K562 (cell line): ENCODE results near the gene ZNF691. TPM values are rescaled to one million over a fixed set of nuclear protein-coding genes. Genes with fewer than 3 reads are reported as not detected.

Experiments used
- MIER1 ChIP-seq: fragments of 450-650 bp; IDR thresholded peaks from 2 replicates; pipeline ENCODE4 v1.6.1; 2016; ENCODE audit warnings: antibody characterized with exemption, mild to moderate bottlenecking, low read depth
- NFIC ChIP-seq: fragments of 450-650 bp; IDR thresholded peaks from 2 replicates; pipeline ENCODE4 v1.6.1; 2017; ENCODE audit warnings: mild to moderate bottlenecking, inconsistent platforms
- POLR2AphosphoS2 ChIP-seq: IDR thresholded peaks from 2 replicates; pipeline ENCODE4 v1.6.1; 2012; ENCODE audit warnings: low read length, improper control_type of control experiment
- POLR2G ChIP-seq: fragments of 200-400 bp; formaldehyde crosslinking; IDR thresholded peaks from 2 replicates; pipeline ENCODE4 v1.6.1; 2017; ENCODE audit warnings: low read depth, mild to moderate bottlenecking, antibody characterized with exemption, low read length, moderate library complexity
- POLR3A ChIP-seq: IDR thresholded peaks from 2 replicates; pipeline ENCODE4 v1.6.1; 2011; ENCODE audit warnings: borderline replicate concordance, mild to moderate bottlenecking, moderate library complexity; ENCODE audit not compliant: insufficient read length, insufficient read depth; ENCODE audit errors: extremely low read depth
- RBM25 ChIP-seq: fragments of 200-400 bp; formaldehyde crosslinking; IDR thresholded peaks from 2 replicates; pipeline ENCODE4 v1.6.1; 2018; ENCODE audit warnings: low read length, low read depth, moderate library complexity; ENCODE audit not compliant: severe bottlenecking
- RFX5 ChIP-seq: IDR thresholded peaks from 2 replicates; pipeline ENCODE4 v1.6.1; 2011; ENCODE audit warnings: low read depth, mild to moderate bottlenecking, improper control_type of control experiment, low read length
- ZC3H4 ChIP-seq: sonication (generic); formaldehyde crosslinking; IDR thresholded peaks from 2 replicates; pipeline ENCODE4 v1.9.0; 2021; ENCODE audit warnings: missing genetic modification reagents, borderline replicate concordance
- polyA plus RNA-seq, 8 experiments: library from polyadenylated mRNA; depleted of rRNA in 4 of 8; stranded (reverse) in 5 of 8; unstranded in 3 of 8; fragments of >200 nt; fragmentation: Nextera tagmentation in 2 of 8; fragmentation: Illumina TruSeq in 1 of 8; extraction: Ambion mirVana in 2 of 8; extraction: Trizol in 1 of 8; gene quantifications; 2 replicates each; pipeline versions ENCODE4 v1.2.1 to v1.2.3, GENCODE V29; 2011 to 2014; ENCODE audit warnings: inconsistent platforms in 1 of 8, missing spikeins in 1 of 8
- total RNA-seq, 7 experiments: library from RNA; depleted of rRNA in 6 of 7; stranded (reverse); fragments of >200 nt in 6 of 7; fragmentation: Illumina TruSeq in 2 of 7; extraction: Trizol in 2 of 7; gene quantifications; 2 replicates each; pipeline versions ENCODE4 v1.2.1 to v1.2.3, GENCODE V29; 2011 to 2021; ENCODE audit warnings: low replicate concordance in 1 of 7
- TF ChIP-seq, protein P1 (sequence below): fragments of 250-450 bp; sonication (Bioruptor Pico); IDR thresholded peaks from 2 replicates; pipeline ENCODE4 v1.9.0; 2021; ENCODE audit warnings: mild to moderate bottlenecking
- TF ChIP-seq, protein P2 (sequence below): sonication (generic); formaldehyde crosslinking; IDR thresholded peaks from 2 replicates; pipeline ENCODE4 v1.8.0; 2022; ENCODE audit warnings: missing genetic modification reagents, mild to moderate bottlenecking, borderline replicate concordance
- TF ChIP-seq, protein P3 (sequence below): fragments of 250-450 bp; sonication (Bioruptor Pico); IDR thresholded peaks from 2 replicates; pipeline ENCODE4 v1.4.0; 2020; ENCODE audit warnings: mild to moderate bottlenecking, moderate library complexity, borderline replicate concordance
- TF ChIP-seq, protein P4 (sequence below): fragments of 450-650 bp; IDR thresholded peaks from one replicate; pipeline ENCODE4 v1.6.1; 2018; ENCODE audit warnings: mild to moderate bottlenecking, moderate library complexity; ENCODE audit not compliant: partially characterized antibody
- TF ChIP-seq, protein P5 (sequence below), 2 experiments: fragments of 450-650 bp; IDR thresholded peaks; 2 replicates each; pipeline ENCODE4 v1.6.1; 2018; ENCODE audit warnings: mild to moderate bottlenecking in 2 of 2, low read depth in 1 of 2; ENCODE audit not compliant: partially characterized antibody in 2 of 2

The ZNF691 gene
- total and polyA plus RNA-seq, 9 of the 15 experiments (the other 6 are each of a cell fraction or from before 2014, with no cell fraction given) = 10.7 to 30.4 (median 14.8) TPM

DNA sequence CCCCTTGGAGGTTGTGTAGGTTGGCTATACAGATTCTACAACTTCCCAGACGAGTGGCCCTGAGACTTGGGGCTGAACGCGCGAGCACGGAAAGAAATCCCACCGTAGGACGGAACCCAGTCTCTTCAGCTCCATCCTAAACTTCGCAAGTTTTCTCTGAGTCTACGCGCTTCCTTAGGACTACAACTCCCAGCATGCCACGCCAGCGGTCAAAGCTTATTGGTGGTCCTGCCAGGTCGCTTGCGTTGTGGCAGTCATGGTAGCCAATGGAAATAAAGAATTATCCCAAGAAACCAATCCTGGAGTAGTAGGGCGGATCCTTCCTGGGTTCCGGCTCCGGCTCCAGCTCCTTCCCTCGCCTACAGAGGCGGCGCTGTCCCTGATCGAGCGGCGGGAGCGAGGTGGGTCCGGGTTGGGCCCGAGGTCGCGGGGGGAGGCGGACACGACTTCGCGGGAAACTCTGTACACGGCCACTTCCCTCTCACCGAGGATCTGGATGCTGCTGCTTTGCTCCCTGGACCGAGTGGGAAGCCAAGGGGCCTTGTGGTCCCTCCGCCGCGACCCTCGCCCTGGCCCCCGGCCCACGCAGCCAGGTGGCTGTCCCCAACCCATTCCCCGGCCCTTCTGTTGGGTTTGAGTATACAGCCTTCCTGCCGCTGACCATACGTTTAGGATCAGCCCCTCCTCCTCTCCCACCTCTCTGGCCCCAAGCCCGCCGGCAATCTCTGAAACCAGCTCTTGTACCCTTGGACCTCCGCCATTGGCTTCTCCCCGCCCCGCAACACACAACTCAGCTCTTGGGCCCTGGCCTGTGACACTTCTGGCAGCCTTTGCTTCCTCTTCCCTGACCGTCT, at the start of gene ZNF691 (continued):
- peak; percentile 71; the same call in 1 of the 2 replicates for TF ChIP-seq MIER1
- TF ChIP-seq, protein P1, sequence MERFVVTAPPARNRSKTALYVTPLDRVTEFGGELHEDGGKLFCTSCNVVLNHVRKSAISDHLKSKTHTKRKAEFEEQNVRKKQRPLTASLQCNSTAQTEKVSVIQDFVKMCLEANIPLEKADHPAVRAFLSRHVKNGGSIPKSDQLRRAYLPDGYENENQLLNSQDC = no peak
- TF ChIP-seq, protein P2, sequence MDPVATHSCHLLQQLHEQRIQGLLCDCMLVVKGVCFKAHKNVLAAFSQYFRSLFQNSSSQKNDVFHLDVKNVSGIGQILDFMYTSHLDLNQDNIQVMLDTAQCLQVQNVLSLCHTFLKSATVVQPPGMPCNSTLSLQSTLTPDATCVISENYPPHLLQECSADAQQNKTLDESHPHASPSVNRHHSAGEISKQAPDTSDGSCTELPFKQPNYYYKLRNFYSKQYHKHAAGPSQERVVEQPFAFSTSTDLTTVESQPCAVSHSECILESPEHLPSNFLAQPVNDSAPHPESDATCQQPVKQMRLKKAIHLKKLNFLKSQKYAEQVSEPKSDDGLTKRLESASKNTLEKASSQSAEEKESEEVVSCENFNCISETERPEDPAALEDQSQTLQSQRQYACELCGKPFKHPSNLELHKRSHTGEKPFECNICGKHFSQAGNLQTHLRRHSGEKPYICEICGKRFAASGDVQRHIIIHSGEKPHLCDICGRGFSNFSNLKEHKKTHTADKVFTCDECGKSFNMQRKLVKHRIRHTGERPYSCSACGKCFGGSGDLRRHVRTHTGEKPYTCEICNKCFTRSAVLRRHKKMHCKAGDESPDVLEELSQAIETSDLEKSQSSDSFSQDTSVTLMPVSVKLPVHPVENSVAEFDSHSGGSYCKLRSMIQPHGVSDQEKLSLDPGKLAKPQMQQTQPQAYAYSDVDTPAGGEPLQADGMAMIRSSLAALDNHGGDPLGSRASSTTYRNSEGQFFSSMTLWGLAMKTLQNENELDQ (CRISPR knock-in tag) = no peak
- TF ChIP-seq, protein P3, sequence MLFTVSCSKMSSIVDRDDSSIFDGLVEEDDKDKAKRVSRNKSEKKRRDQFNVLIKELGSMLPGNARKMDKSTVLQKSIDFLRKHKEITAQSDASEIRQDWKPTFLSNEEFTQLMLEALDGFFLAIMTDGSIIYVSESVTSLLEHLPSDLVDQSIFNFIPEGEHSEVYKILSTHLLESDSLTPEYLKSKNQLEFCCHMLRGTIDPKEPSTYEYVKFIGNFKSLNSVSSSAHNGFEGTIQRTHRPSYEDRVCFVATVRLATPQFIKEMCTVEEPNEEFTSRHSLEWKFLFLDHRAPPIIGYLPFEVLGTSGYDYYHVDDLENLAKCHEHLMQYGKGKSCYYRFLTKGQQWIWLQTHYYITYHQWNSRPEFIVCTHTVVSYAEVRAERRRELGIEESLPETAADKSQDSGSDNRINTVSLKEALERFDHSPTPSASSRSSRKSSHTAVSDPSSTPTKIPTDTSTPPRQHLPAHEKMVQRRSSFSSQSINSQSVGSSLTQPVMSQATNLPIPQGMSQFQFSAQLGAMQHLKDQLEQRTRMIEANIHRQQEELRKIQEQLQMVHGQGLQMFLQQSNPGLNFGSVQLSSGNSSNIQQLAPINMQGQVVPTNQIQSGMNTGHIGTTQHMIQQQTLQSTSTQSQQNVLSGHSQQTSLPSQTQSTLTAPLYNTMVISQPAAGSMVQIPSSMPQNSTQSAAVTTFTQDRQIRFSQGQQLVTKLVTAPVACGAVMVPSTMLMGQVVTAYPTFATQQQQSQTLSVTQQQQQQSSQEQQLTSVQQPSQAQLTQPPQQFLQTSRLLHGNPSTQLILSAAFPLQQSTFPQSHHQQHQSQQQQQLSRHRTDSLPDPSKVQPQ (CRISPR knock-in tag) = no peak
- 0 out of 2 replicates have a peak, but pooled peaks have one; percentile 35 for TF ChIP-seq RFX5
- TF ChIP-seq RBM25 = peak; percentile 98
- TF ChIP-seq POLR2G = peak; percentile 95
- peak; percentile 79; the same call in 1 of the 2 replicates for TF ChIP-seq NFIC
- TF ChIP-seq, protein P4, sequence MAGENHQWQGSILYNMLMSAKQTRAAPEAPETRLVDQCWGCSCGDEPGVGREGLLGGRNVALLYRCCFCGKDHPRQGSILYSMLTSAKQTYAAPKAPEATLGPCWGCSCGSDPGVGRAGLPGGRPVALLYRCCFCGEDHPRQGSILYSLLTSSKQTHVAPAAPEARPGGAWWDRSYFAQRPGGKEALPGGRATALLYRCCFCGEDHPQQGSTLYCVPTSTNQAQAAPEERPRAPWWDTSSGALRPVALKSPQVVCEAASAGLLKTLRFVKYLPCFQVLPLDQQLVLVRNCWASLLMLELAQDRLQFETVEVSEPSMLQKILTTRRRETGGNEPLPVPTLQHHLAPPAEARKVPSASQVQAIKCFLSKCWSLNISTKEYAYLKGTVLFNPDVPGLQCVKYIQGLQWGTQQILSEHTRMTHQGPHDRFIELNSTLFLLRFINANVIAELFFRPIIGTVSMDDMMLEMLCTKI = no peak
- no peak for TF ChIP-seq POLR3A
- TF ChIP-seq ZC3H4 = peak; percentile 57; the same call in 1 of the 2 replicates
- TF ChIP-seq, protein P5, sequence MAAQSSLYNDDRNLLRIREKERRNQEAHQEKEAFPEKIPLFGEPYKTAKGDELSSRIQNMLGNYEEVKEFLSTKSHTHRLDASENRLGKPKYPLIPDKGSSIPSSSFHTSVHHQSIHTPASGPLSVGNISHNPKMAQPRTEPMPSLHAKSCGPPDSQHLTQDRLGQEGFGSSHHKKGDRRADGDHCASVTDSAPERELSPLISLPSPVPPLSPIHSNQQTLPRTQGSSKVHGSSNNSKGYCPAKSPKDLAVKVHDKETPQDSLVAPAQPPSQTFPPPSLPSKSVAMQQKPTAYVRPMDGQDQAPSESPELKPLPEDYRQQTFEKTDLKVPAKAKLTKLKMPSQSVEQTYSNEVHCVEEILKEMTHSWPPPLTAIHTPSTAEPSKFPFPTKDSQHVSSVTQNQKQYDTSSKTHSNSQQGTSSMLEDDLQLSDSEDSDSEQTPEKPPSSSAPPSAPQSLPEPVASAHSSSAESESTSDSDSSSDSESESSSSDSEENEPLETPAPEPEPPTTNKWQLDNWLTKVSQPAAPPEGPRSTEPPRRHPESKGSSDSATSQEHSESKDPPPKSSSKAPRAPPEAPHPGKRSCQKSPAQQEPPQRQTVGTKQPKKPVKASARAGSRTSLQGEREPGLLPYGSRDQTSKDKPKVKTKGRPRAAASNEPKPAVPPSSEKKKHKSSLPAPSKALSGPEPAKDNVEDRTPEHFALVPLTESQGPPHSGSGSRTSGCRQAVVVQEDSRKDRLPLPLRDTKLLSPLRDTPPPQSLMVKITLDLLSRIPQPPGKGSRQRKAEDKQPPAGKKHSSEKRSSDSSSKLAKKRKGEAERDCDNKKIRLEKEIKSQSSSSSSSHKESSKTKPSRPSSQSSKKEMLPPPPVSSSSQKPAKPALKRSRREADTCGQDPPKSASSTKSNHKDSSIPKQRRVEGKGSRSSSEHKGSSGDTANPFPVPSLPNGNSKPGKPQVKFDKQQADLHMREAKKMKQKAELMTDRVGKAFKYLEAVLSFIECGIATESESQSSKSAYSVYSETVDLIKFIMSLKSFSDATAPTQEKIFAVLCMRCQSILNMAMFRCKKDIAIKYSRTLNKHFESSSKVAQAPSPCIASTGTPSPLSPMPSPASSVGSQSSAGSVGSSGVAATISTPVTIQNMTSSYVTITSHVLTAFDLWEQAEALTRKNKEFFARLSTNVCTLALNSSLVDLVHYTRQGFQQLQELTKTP (IDR thresholded peaks at IDR 0.05; ENCODE audit: low read depth in 1 of 2, partially characterized antibody in 2 of 2) = peak in 1 of 2 experiments; percentile 88
- TF ChIP-seq POLR2AphosphoS2 = no peak
